H1 (cell line): ENCODE data around the gene RNU7-1.

ENCODE experiments used
- BRCA1 ChIP-seq: IDR thresholded peaks from 2 replicates; pipeline ENCODE4 v1.6.1; 2012; ENCODE audit warnings: low read depth, low read length, improper control_type of control experiment
- CREB1 ChIP-seq: IDR thresholded peaks from 2 replicates; pipeline ENCODE4 v1.6.1; 2012; ENCODE audit warnings: inconsistent platforms
- CTCF ChIP-seq, 3 experiments: IDR thresholded peaks; 1 replicate in 2 of 3; 2 replicates in 1 of 3; pipeline versions ENCODE4 v1.5.1 to v1.6.1; 2011; ENCODE audit warnings: low read length in 3 of 3, mild to moderate bottlenecking in 3 of 3, inconsistent platforms in 2 of 3, low read depth in 1 of 3, moderate library complexity in 1 of 3; ENCODE audit not compliant: insufficient read depth in 1 of 3; ENCODE audit errors: control extremely low read depth in 1 of 3
- EP300 ChIP-seq, 2 experiments: IDR thresholded peaks; 1 replicate in 1 of 2; 2 replicates in 1 of 2; pipeline ENCODE4 v1.6.1; 2011 to 2012; ENCODE audit warnings: low read depth in 2 of 2, low read length in 2 of 2, mild to moderate bottlenecking in 2 of 2, borderline replicate concordance in 1 of 2, inconsistent platforms in 1 of 2, moderate library complexity in 1 of 2
- EZH2 ChIP-seq: fragments of 200-600 bp; sonication (generic); IDR thresholded peaks from 2 replicates; pipeline ENCODE4 v1.7.1; 2012; ENCODE audit warnings: low read depth, mild to moderate bottlenecking, moderate library complexity, low read length, inconsistent platforms; ENCODE audit not compliant: severe bottlenecking
- HDAC2 ChIP-seq, 2 experiments: fragments of 300-600 bp in 1 of 2; sonication (generic) in 1 of 2; IDR thresholded peaks; 2 replicates each; pipeline ENCODE4 v1.6.1; 2011 to 2012; ENCODE audit warnings: low read depth in 2 of 2, low read length in 2 of 2, mild to moderate bottlenecking in 2 of 2, moderate library complexity in 2 of 2, borderline replicate concordance in 1 of 2, inconsistent platforms in 1 of 2
- JUN ChIP-seq: IDR thresholded peaks from 2 replicates; pipeline ENCODE4 v1.6.1; 2011; ENCODE audit warnings: low read depth, mild to moderate bottlenecking, improper control_type of control experiment, low read length
- POLR2A ChIP-seq, 2 experiments: IDR thresholded peaks; 1 replicate in 1 of 2; 2 replicates in 1 of 2; pipeline ENCODE4 v1.6.1; 2011; ENCODE audit warnings: low read depth in 2 of 2, low read length in 2 of 2, mild to moderate bottlenecking in 2 of 2; ENCODE audit errors: control extremely low read depth in 1 of 2
- RFX5 ChIP-seq: IDR thresholded peaks from 2 replicates; pipeline ENCODE4 v1.6.1; 2011; ENCODE audit warnings: low read depth, low read length, improper control_type of control experiment, borderline replicate concordance
- RNF2 ChIP-seq: fragments of 200-900, 300-1000 bp; sonication (generic); IDR thresholded peaks from 2 replicates; pipeline ENCODE4 v1.7.1; 2016; ENCODE audit warnings: borderline replicate concordance, low read depth, mild to moderate bottlenecking, antibody characterized with exemption, low read length; ENCODE audit not compliant: poor library complexity, severe bottlenecking; ENCODE audit errors: missing control alignments
- TAF1 ChIP-seq: IDR thresholded peaks from 2 replicates; pipeline ENCODE4 v1.6.1; 2011; ENCODE audit warnings: mild to moderate bottlenecking, low read depth, low read length
- TCF12 ChIP-seq: IDR thresholded peaks from 2 replicates; pipeline ENCODE4 v1.6.1; 2011; ENCODE audit warnings: low read depth, mild to moderate bottlenecking, low read length

- no peak for TF ChIP-seq CTCF (IDR thresholded peaks at IDR 0.05; ENCODE audit: control extremely low read depth in 1 of 3, insufficient read depth in 1 of 3, low read depth in 1 of 3, low read length in 3 of 3)
- TF ChIP-seq RFX5: no peak
- TF ChIP-seq JUN: no peak
- TF ChIP-seq POLR2A (IDR thresholded peaks at IDR 0.05; ENCODE audit: control extremely low read depth in 1 of 2, low read depth in 2 of 2, low read length in 2 of 2): no peak
- TF ChIP-seq TAF1: no peak
- TF ChIP-seq TCF12: no peak
- TF ChIP-seq EP300 (IDR thresholded peaks at IDR 0.05; ENCODE audit: borderline replicate concordance in 1 of 2, low read depth in 2 of 2, low read length in 2 of 2): no peak
- TF ChIP-seq EZH2: no peak
- TF ChIP-seq RNF2: no peak
- TF ChIP-seq CREB1: no peak
- no peak for TF ChIP-seq BRCA1
- TF ChIP-seq HDAC2 (IDR thresholded peaks at IDR 0.05; ENCODE audit: borderline replicate concordance in 1 of 2, low read depth in 2 of 2, low read length in 2 of 2): no peak
These were observed 37.8 kb downstream of the RNU7-1 start for GRCh38 chr12:6981152-6982052.
